Esophagus mucosa (tissue), 1 donor: ENCODE data around the gene PLP1. TPM values are rescaled to one million over a fixed set of nuclear protein-coding genes. Genes with fewer than 3 reads are reported as not detected.
"Not testable (repeated sequence)": the region's sequence is repeated elsewhere in the genome, so short reads cannot be mapped to it uniquely, and the experiment has no call there.

Source experiments
- ATAC-seq: fragments of 200-7000 bp; cut with Tn5 transposase; one replicate; pipeline ENCODE4 v1.9.1; 2020
- total RNA-seq: library from RNA; stranded (reverse); gene quantifications from one replicate; pipeline ENCODE4 v1.2.4, GENCODE V29; 2023
- donor health status: DM: yes; HTN: yes; CAD: no.

Gene PLP1, protein sequence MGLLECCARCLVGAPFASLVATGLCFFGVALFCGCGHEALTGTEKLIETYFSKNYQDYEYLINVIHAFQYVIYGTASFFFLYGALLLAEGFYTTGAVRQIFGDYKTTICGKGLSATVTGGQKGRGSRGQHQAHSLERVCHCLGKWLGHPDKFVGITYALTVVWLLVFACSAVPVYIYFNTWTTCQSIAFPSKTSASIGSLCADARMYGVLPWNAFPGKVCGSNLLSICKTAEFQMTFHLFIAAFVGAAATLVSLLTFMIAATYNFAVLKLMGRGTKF
- total RNA-seq, result 0.04 TPM

DNA sequence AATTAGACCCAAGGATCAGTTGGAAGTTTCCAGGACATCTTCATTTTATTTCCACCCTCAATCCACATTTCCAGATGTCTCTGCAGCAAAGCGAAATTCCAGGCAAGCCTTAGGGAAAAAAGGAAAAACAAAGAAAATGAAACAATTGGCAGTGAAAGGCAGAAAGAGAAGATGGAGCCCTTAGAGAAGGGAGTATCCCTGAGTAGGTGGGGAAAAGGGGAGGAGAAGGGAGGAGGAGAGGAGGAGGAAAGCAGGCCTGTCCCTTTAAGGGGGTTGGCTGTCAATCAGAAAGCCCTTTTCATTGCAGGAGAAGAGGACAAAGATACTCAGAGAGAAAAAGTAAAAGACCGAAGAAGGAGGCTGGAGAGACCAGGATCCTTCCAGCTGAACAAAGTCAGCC is at the start of gene PLP1:
Gene PLP1, plus strand, starts transcription at position 295 of the 400 bp plus-strand sequence. CDS start 156 bp downstream, outside the sequence.
- no peak for ATAC-seq

GRCh38 chrX:103727115-103727514 is 49.5 kb upstream of the PLP1 start:
- ATAC-seq, result no peak

DNA sequence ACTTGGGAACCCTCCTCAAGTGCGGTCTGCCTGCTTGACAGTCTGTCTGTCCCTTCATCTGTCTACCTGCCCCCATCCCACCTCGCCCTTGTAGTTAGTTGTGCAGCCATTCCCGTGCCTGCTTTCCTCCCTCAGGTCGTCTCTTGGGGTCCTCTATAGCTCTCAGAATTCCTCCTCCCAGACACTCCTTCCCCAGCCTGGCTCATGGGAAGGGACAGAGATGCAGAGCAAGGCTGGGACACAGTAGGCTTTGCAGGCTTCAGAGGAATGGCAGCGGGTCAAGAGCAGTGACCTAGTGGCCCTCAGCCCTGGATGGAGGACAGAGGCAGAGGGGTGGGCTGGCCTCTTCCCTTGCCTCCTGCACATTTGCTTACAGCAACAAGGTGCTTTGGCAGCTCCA is 47.6 kb upstream of the PLP1 start:
- ATAC-seq, result no peak

GRCh38 chrX:103730147-103730795 is 46.4 kb upstream of the PLP1 start:
- no peak for ATAC-seq

- ATAC-seq, result peak; percentile 81
Observed at GRCh38 chrX:103730796-103731493, 45.7 kb upstream of the PLP1 start.

GRCh38 chrX:103733017-103733416 is 43.6 kb upstream of the PLP1 start:
- no peak for ATAC-seq

DNA sequence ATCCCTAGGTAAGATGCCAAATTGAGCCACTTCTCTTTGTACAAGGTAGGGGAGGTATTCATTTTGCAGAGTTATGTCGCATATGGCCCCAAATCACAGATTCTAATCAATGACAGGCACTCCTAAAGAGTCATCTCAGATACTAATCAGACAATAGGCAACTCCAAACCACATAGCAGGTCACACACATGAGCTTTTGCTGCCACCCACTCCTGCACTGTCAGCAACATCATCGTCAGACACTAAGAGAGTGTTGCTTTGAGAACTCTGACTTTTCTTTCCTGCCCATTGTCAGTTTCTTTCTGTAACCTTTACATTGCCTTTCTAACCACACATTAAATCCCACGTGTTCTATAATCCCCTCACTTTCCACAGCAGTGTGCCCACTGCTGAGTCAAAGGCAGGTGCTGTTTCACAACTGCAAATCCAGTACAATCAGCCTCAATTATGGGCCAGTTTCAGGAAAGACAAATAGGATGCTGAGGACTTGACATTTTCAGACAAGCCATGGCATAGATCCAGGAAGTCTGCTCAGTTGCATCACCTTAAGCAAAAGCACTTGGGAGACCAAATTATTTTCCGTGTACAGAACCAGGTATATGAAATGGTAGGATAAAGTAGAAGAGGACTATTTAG is 42.4 kb upstream of the PLP1 start:
- peak; percentile 11 for ATAC-seq

GRCh38 chrX:103737696-103738095 is 38.9 kb upstream of the PLP1 start:
- ATAC-seq, result no peak

DNA sequence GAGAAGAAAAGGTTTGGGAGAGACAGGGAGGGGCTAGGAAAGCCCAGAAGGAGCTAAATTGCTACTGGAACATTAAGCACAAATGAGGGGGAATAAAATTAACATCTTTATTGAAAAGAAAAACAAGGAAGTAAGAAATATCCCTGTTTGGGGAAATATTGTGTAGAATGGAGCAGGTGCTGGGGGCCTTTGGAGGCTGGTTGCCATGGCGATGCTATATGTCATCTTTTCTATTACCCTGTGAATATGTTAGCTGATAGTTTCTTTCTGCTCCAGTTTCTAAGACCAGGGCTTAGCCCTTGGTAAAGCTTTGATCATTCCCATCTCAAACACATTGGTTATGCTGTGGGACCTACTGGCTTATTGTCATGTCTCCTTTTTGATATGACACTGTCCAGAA is 37.2 kb upstream of the PLP1 start:
- ATAC-seq, result no peak

GRCh38 chrX:103741879-103742278 is 34.8 kb upstream of the PLP1 start:
- no peak for ATAC-seq

GRCh38 chrX:103742339-103742738 is 34.3 kb upstream of the PLP1 start:
- no peak for ATAC-seq

DNA sequence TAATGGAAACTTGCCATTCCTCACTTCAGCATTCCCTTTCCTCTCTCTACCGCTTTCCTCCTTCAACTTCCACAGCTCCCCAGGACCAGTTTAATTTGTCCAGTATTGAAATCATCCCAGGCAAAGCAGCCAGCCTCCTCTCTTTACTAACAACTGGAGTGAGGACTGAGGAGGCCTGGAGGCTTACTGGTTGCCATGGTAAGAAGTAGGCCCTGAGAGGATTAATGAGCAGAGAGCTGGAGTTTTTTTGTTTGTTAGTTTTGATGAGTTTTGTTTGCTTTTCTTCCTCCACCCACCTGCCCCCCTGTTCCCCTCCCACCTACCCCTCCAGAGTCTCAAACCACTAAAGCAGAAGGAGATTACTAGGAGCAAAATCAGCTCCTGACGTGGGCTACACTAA is 29.5 kb upstream of the PLP1 start:
- no peak for ATAC-seq

GRCh38 chrX:103754401-103754800 is 22.2 kb upstream of the PLP1 start:
- no peak for ATAC-seq

- no peak for ATAC-seq
Observed at GRCh38 chrX:103756736-103757135, 19.9 kb upstream of the PLP1 start.

GRCh38 chrX:103758555-103758954 is 18.1 kb upstream of the PLP1 start:
- no peak for ATAC-seq

GRCh38 chrX:103763541-103763940 is 13.1 kb upstream of the PLP1 start:
- ATAC-seq, result not testable (repeated sequence)

DNA sequence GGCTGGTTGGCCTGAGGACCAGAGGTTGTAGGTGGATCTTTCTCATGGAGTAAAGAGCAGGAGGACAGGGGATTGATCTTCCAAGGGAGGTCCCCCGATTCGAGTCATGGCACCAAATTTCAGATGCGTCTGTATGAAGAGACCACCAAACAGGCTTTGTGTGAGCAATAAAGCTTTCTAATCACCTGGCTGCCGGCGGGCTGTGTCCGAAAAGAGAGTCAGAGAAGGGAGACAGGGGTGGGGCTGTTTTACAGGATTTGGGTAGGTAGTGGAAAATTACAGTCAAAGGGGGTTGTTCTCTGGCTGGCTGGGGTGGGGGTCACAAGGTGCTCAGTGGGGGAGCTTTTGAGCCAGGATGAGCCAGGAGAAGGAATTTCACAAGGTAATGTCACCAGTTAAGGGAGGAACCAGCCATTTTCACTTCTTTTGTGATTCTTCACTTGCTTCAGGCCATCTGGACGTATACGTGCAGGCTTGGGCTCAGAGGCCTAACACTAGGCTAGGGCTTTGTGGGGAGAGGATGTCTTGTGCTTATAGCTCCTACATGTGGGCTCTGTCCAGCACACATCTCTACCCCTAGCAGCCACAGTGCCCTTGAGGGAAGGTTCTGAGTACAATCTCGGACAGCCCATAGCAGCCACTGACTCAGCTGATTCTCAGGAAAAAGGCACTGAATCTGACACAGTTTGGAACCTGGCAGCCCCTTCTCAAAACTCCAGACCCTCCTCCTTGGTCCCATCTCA is 9.7 kb upstream of the PLP1 start:
- not testable (repeated sequence) for ATAC-seq

DNA sequence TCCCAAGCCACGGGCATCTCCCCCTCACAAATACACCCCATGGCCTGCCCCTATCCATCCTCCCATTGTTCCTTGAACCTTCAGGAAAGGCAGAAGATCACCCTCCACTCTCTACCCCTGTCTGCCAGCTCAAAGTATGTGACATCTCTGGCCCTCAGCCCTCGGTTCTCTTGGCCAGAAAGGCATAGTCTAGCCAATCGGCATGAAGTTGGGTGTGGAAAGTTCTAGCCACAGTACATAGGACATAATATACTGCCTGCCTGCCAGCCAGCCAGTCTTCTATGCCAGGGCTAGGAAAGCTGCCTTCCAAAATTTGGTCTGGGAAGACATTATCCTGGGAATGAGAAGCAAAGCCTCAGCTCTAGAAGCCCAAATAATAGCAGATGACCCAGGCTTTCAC is 3.2 kb upstream of the PLP1 start:
- no peak for ATAC-seq

DNA sequence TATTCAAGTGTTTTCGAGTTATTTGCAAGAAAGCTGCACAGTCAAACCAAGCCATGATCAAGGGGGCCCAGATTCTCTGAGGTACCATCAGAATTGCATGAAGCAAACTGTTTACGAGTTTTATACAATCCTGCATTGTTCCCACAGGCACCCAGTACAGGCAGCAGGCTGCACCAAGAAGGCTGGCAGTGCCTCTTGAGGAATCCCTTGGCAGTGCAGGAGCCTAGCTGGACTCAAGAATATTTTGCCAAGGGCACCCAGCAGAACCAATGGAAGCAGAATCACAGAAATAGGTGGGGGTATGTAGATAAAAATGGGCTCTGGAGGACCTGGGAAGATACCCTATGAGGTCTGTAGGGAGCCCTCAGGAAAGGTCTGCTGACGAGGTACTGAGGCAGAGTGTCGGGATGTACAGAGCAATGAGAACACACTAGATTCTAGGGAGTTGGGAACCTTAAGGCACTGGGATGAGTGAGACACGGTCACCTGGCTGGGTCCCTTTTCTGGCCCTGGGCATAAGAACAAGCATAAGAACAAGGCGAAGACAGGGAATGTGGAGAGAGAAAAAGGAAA is 2.5 kb upstream of the PLP1 start:
- peak; percentile 49 for ATAC-seq

DNA sequence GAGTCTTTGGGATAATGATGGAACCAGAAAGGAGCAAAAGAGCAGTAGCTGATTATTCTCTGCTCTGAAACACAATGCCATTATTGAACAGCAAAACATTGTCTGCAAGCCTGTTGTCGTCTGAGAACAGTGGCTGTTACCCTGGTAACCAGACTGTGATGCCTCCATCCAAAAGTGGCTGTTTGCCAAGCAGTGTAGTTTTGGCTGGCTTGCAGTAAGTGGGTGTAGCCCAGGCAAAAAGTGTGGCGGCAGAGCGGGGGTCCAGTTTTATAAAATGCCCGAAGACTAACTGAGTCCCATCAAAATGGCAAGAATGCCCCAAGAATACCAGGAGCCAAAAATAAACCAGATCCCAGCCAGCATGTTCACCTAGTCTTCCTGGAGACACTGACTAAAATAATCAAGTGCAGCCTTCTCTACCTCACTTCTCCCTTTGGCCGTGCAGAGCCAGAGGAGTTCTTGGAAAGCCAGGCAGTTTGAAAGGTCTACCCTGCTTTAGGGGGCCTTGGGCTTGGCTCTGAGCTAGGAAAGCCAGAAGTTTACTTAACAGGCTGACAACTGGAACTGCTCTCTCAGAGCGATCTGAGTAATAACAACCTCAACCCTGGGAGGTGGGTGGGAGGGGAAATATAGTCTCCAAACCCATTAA is 2.6 kb downstream of the PLP1 start:
- no peak for ATAC-seq

DNA sequence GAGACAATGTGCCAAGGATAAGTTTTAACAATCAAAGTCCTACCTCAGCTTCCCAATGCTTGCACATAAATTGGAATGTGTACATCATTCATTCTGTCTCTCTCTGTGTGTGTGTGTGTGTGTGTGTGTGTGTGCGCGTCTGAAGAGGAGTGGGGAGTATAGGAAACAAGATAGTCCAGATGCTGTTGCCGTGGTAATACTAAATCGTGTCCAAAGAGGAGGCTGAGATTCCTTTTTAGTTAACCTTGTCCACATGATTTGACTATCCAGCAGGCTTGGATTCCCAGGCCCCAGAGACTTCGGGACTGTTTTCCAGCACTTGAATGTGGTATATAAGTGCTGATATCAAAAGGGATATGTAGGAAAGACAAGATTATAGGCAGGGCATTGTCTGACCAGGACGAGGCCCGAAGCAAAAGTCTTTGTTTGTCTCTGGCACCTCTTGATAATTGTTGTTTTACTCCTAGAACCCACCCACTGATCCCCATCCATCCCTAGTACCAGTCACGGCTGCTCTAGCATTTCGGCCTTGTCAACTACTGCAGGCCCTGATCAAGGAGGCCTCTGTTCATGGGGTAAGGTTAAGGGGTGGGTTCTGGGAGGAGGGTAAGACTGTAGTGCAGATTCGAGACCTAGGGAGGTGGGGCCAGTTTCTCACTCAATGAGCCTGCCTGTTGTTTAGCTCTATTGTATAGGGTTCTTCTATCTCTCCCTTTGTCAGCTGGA is 3.9 kb downstream of the PLP1 start:
- no peak for ATAC-seq
